ENCODE data around the gene ACBD6.

GRCh38 chr1:180370188-180370587, 132.2 kb downstream of the ACBD6 start:
- TF ChIP-seq CTCF (IDR thresholded peaks at IDR 0.05; ENCODE audit: low read length) = no peak
- TF ChIP-seq EZH2 (IDR thresholded peaks at IDR 0.05; ENCODE audit: borderline replicate concordance, low read length) = no peak
